ENCODE results near the gene PUDP.
"Not testable (repeated sequence)": the region's sequence is repeated elsewhere in the genome, so short reads cannot be mapped to it uniquely, and the experiment has no call there.

PUDP gene

GRCh38 chrX:7022996-7023395, 125.0 kb downstream of the PUDP start:
- DNase-seq = not testable (repeated sequence)

- no peak for DNase-seq
Measured at GRCh38 chrX:7021991-7022390, 126.0 kb downstream of the PUDP start.

- DNase-seq = no peak
Measured at GRCh38 chrX:7019555-7019954, 128.4 kb downstream of the PUDP start.

GRCh38 chrX:7012262-7012834, 135.6 kb downstream of the PUDP start:
- not testable (repeated sequence) for DNase-seq

- not testable (repeated sequence) for DNase-seq
Measured at GRCh38 chrX:7010897-7011296, 137.1 kb downstream of the PUDP start.

GRCh38 chrX:7007328-7007727, 140.6 kb downstream of the PUDP start:
- not testable (repeated sequence) for DNase-seq

All from activated CD8-positive, alpha-beta memory T cell treated with anti-CD3 and anti-CD28 coated beads, Interleukin-2, amount 50 U/mL, for 48 hours (primary cell).